Smooth muscle cell (in vitro differentiated cells): ENCODE results near the gene DCXR. TPM values are rescaled to one million over a fixed set of nuclear protein-coding genes. Genes with fewer than 3 reads are reported as not detected.

Experiments
- DNase-seq: peaks from one replicate; lab custom pipeline; 2025; ENCODE audit not compliant: unreplicated experiment; lab: John Stamatoyannopoulos, UW
- H2AFZ ChIP-seq: fragments of 200-600 bp; sonication (generic); 2 replicates; pipeline ENCODE4 v1.6.0; 2016; ENCODE audit warnings: antibody characterized with exemption, low read depth, mild to moderate bottlenecking
- H3F3A ChIP-seq: fragments of 200-600 bp; sonication (generic); 2 replicates; pipeline ENCODE4 v1.6.0; 2017; ENCODE audit warnings: antibody characterized with exemption, low read depth
- H3K27ac ChIP-seq: fragments of 200-600 bp; sonication (generic); 2 replicates; pipeline ENCODE4 v1.5.1; 2016; ENCODE audit warnings: low read depth, mild to moderate bottlenecking
- H3K27me3 ChIP-seq: fragments of 200-600 bp; sonication (generic); 2 replicates; pipeline ENCODE4 v1.6.1; 2016; ENCODE audit warnings: low read depth, mild to moderate bottlenecking
- H3K36me3 ChIP-seq: fragments of 200-600 bp; sonication (generic); 2 replicates; pipeline ENCODE4 v1.5.1; 2016; ENCODE audit warnings: low read depth
- H3K4me1 ChIP-seq: fragments of 200-600 bp; sonication (generic); 2 replicates; pipeline ENCODE4 v1.5.1; 2016; ENCODE audit warnings: low read depth
- H3K4me2 ChIP-seq: fragments of 200-600 bp; sonication (generic); 2 replicates; pipeline ENCODE4 v1.6.0; 2016; ENCODE audit warnings: mild to moderate bottlenecking
- H3K4me3 ChIP-seq: fragments of 200-600 bp; sonication (generic); 2 replicates; pipeline ENCODE4 v1.5.1; 2016; ENCODE audit warnings: mild to moderate bottlenecking
- H3K79me2 ChIP-seq: fragments of 200-600 bp; sonication (generic); 2 replicates; pipeline ENCODE4 v1.6.0; 2016; ENCODE audit warnings: low read depth, mild to moderate bottlenecking
- H3K9ac ChIP-seq: fragments of 200-600 bp; sonication (generic); 2 replicates; pipeline ENCODE4 v1.6.0; 2016; ENCODE audit warnings: low read depth
- H3K9me3 ChIP-seq: fragments of 200-600 bp; sonication (generic); replicated peaks from 2 replicates; pipeline ENCODE4 v1.5.1; 2016; ENCODE audit warnings: low read depth
- H4K20me1 ChIP-seq: fragments of 200-600 bp; sonication (generic); 2 replicates; pipeline ENCODE4 v1.6.0; 2016; ENCODE audit warnings: low read depth
- WGBS: methylation state at CpG from one replicate; pipeline ENCODE4 v1.1.7; 2016; ENCODE audit warnings: low lambda C conversion rate; 5-methylcytosine and 5-hydroxymethylcytosine counted together
- polyA plus RNA-seq: library from polyadenylated mRNA; unstranded; fragments of >200 nt; fragmentation: Nextera tagmentation; extraction: Ambion mirVana; gene quantifications from 2 replicates; pipeline ENCODE4 v1.2.1, GENCODE V29; 2016
- total RNA-seq: library from RNA; depleted of rRNA; stranded (reverse); fragments of >200 nt; gene quantifications from 2 replicates; pipeline ENCODE4 v1.2.3, GENCODE V29; 2014
- TF ChIP-seq, protein P1 (sequence below): fragments of 200-600 bp; sonication (generic); IDR thresholded peaks from 2 replicates; pipeline ENCODE4 v1.5.1; 2017; ENCODE audit warnings: borderline replicate concordance, mild to moderate bottlenecking, antibody characterized with exemption; ENCODE audit not compliant: insufficient read depth, poor library complexity, severe bottlenecking

Gene DCXR
- total and polyA plus RNA-seq, 2 experiments from 2014 or later = 34.9 to 89.4 TPM

DNA sequence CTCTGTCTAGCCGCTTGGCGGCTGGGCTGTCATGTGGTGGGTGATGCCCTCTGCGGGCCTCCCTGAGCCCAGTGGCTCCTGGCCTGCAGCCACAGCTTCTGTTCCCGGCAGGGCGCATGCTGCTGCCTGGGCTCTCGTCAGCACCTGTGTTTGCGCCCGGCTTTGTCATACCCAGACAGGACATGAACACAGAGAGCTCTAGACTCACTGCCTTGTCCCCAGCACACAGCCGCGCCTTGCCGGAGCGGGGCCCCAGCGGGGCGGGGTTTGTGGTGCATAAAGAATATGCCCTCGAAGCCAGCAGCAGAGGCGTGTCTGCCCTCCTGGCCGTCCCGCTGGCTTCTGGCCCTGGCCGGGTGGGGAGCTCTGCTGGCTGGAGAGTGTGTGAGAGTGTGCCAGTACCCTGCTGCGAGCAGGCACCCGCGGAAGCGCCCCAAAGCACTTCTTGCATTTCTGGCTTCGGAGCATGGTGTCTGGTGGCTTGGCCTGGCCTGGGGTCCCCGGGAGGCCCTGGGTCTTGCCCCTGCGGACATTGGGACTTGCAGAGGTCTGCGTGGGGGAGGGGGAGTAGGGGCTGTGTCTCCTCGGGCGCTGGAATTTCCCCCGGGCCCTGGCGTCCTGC is 45.7 kb downstream of the DCXR start:
- H3K27ac ChIP-seq = peak overlapping the region; percentile 50
- no peaks in the 10 kb centered on the region for H3K9me3 ChIP-seq
- peak; percentile 38 for DNase-seq
- no peaks in the 10 kb centered on the region for H3F3A ChIP-seq
- H3K79me2 ChIP-seq = peaks cover 9% of the 10 kb centered on the region
- H3K9ac ChIP-seq = no peak overlapping the region
- no peaks in the 10 kb centered on the region for H3K36me3 ChIP-seq
- H4K20me1 ChIP-seq = peaks cover 21% of the 10 kb centered on the region
- H3K27me3 ChIP-seq = no peaks in the 10 kb centered on the region
- H3K4me2 ChIP-seq = peak overlapping the region; percentile 81
- 23% methylated on average over 31 of the region's 31 CpGs for WGBS
- TF ChIP-seq, protein P1, sequence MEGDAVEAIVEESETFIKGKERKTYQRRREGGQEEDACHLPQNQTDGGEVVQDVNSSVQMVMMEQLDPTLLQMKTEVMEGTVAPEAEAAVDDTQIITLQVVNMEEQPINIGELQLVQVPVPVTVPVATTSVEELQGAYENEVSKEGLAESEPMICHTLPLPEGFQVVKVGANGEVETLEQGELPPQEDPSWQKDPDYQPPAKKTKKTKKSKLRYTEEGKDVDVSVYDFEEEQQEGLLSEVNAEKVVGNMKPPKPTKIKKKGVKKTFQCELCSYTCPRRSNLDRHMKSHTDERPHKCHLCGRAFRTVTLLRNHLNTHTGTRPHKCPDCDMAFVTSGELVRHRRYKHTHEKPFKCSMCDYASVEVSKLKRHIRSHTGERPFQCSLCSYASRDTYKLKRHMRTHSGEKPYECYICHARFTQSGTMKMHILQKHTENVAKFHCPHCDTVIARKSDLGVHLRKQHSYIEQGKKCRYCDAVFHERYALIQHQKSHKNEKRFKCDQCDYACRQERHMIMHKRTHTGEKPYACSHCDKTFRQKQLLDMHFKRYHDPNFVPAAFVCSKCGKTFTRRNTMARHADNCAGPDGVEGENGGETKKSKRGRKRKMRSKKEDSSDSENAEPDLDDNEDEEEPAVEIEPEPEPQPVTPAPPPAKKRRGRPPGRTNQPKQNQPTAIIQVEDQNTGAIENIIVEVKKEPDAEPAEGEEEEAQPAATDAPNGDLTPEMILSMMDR = no peak
- peaks cover 25% of the 10 kb centered on the region for H3K4me1 ChIP-seq
- H2AFZ ChIP-seq = no peak overlapping the region
- peak overlapping the region; percentile 9 for H3K4me3 ChIP-seq

DNA sequence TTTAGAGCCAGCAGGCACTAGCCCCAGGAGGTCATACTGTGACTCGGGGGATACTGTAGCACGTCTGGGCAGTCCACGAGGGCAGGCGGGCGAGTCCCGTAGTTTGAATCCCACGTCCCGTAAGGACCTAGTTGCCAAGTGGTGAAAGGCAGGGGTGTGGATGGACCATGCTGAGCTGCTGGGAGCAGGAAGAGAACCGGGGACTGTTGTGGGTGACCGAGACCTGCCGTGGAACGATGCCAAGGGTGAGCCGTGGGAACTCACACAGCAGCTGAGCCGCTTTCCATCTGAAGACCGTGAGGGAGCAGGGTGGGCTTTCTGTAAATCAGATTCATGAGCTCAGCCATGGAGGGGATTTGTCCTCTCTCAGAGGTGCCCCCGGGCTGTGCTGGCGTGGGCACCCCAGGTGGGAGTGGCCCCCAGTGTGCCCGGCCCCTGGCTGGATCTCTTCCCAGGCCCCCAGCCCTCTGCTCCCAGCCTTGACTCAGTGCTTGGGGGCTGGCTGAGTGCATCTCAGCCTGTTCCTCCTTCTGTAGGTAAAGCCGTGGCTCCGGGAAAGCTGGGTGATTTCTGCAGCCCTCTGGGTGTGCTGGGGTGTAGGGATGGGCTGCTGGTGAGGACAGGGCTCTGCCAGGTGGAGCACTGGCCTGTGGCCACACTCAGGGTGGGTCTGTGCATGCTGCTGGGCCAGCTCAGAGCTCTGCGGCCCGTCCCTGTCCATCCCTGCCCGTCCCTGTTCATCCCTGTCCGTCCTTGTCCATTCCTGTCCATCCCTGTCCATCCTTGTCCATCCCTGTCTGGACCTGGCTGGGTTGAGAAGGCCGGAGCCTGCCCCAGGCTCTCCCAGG is 46.4 kb downstream of the DCXR start:
- Histone ChIP-seq H3K36me3 (no peaks in the 10 kb centered on the region), H3K4me2 (peak overlapping the region; percentile 81), H3K4me1 (peaks cover 25% of the 10 kb centered on the region), H3K27me3 (no peaks in the 10 kb centered on the region), H3K27ac (peak overlapping the region; percentile 50), H3K4me3 (no peak overlapping the region), H3F3A (no peaks in the 10 kb centered on the region), H4K20me1 (peaks cover 21% of the 10 kb centered on the region), H3K79me2 (peaks cover 9% of the 10 kb centered on the region), H3K9ac (no peak overlapping the region), H3K9me3 (no peaks in the 10 kb centered on the region), H2AFZ (no peak overlapping the region)
- WGBS = 87% methylated on average over 25 of the region's 25 CpGs
- TF ChIP-seq, protein P1 = no peak
- no peak for DNase-seq

DNA sequence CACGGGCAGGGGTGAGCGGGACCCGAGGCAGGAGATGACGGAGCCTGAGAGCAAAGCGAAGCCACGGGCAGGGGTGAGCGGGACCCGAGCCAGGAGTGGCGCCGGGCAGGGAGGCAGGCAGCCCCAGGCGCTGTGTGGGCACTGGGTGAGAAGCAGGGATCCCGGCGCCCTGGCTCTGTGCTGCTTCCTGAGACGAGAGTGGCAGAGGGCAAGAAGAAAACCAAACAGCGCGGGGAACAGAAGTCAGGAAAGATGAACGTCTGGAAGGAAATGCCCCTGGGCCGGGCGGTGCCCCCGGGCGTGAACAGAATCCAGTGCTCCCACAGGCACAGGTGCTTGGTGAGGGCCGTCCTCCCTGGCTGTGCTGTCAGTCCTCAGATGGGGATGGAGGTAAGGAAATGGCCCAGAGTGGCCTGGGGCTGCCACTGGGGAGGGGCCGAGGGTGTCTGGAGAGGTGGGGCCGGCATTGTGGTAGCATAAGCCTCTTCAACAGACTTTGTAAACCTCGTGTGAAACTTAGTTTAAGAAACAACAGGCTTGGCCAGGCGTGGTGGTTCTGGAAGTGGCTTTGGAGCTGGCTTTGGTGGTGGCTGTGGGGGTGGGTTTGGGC is 50.2 kb downstream of the DCXR start:
- TF ChIP-seq, protein P1 = no peak

More for the DNA sequence above, 50.2 kb downstream of the DCXR start:
- WGBS = 94% methylated on average over 26 of the region's 26 CpGs
- H3K9me3 ChIP-seq = no peaks in the 10 kb centered on the region
- H3K9ac ChIP-seq = no peak overlapping the region
- no peak overlapping the region for H2AFZ ChIP-seq
- peaks cover 20% of the 10 kb centered on the region for H4K20me1 ChIP-seq
- peaks cover 3% of the 10 kb centered on the region for H3K79me2 ChIP-seq
- DNase-seq = no peak
- H3K4me2 ChIP-seq = no peak overlapping the region
- H3K36me3 ChIP-seq = no peaks in the 10 kb centered on the region
- H3K27ac ChIP-seq = no peak overlapping the region
- H3K4me1 ChIP-seq = peaks cover 9% of the 10 kb centered on the region
- no peaks in the 10 kb centered on the region for H3F3A ChIP-seq
- no peaks in the 10 kb centered on the region for H3K27me3 ChIP-seq
- H3K4me3 ChIP-seq = no peak overlapping the region
